Tibial nerve (tissue), 4 donors: ENCODE results near the gene ULBP1. TPM values are rescaled to one million over a fixed set of nuclear protein-coding genes. Genes with fewer than 3 reads are reported as not detected.
"Not testable (repeated sequence)": the region's sequence is repeated elsewhere in the genome, so short reads cannot be mapped to it uniquely, and the experiment has no call there.

ENCODE experiments used
- DNase-seq, 2 donors: peaks; one replicate each; pipeline ENCODE4 v3.0.0-alpha.2; 2019; ENCODE audit warnings: low spot score in 2 of 2
- H3K27ac ChIP-seq, 4 donors: fragments of 200-600 bp; sonication (generic) in 3 of 4; one replicate each; pipeline ENCODE4 v1.5.1; 2017 to 2019; ENCODE audit warnings: mild to moderate bottlenecking in 1 of 4
- H3K27me3 ChIP-seq, 2 donors: fragments of 200-600 bp; sonication (generic) in 1 of 2; one replicate each; pipeline versions ENCODE4 v1.5.1 to v1.6.0; 2017 to 2019
- H3K36me3 ChIP-seq, 3 donors: fragments of 200-600 bp; sonication (generic); one replicate each; pipeline ENCODE4 v1.5.1; 2018 to 2019
- H3K4me1 ChIP-seq, 4 donors: fragments of 200-600 bp; sonication (generic) in 3 of 4; one replicate each; pipeline ENCODE4 v1.5.1; 2017 to 2019
- H3K4me3 ChIP-seq, 4 donors: fragments of 200-600 bp; sonication (generic) in 3 of 4; one replicate each; pipeline ENCODE4 v1.5.1; 2017 to 2019; ENCODE audit warnings: mild to moderate bottlenecking in 1 of 4, moderate library complexity in 1 of 4
- H3K9me3 ChIP-seq, 4 donors: fragments of 200-600 bp; sonication (generic) in 3 of 4; one replicate each; pipeline ENCODE4 v1.5.1; 2017 to 2019
- CTCF ChIP-seq, 5 experiments: fragments of 200-600 bp in 3 of 5; fragments of 450-650 bp in 2 of 5; sonication (generic) in 3 of 5; IDR thresholded peaks; one replicate each; pipeline ENCODE4 v1.5.1; 2016 to 2019; ENCODE audit warnings: antibody characterized with exemption in 5 of 5, mild to moderate bottlenecking in 3 of 5, moderate library complexity in 2 of 5
- EP300 ChIP-seq, 2 donors: sonication (generic); formaldehyde crosslinking; IDR thresholded peaks; one replicate each; pipeline ENCODE4 v1.6.1; 2017; ENCODE audit warnings: antibody characterized with exemption in 2 of 2, mild to moderate bottlenecking in 1 of 2
- POLR2A ChIP-seq, 2 donors: fragments of 450-650 bp; IDR thresholded peaks; one replicate each; pipeline ENCODE4 v1.6.1; 2017; ENCODE audit warnings: antibody characterized with exemption in 2 of 2, mild to moderate bottlenecking in 2 of 2, moderate library complexity in 2 of 2
- WGBS, 2 donors: methylation state at CpG; one replicate each; pipeline ENCODE4 v1.1.5; 2018; 5-methylcytosine and 5-hydroxymethylcytosine counted together
- total RNA-seq, 4 donors: library from RNA; depleted of rRNA; stranded (reverse); fragments of >200 nt; gene quantifications; one replicate each; pipeline ENCODE4 v1.1.0, GENCODE V29; 2016

Gene ULBP1
- total RNA-seq, 4 donors from 2014 or later = 0.21 TPM; not detected in 3

DNA sequence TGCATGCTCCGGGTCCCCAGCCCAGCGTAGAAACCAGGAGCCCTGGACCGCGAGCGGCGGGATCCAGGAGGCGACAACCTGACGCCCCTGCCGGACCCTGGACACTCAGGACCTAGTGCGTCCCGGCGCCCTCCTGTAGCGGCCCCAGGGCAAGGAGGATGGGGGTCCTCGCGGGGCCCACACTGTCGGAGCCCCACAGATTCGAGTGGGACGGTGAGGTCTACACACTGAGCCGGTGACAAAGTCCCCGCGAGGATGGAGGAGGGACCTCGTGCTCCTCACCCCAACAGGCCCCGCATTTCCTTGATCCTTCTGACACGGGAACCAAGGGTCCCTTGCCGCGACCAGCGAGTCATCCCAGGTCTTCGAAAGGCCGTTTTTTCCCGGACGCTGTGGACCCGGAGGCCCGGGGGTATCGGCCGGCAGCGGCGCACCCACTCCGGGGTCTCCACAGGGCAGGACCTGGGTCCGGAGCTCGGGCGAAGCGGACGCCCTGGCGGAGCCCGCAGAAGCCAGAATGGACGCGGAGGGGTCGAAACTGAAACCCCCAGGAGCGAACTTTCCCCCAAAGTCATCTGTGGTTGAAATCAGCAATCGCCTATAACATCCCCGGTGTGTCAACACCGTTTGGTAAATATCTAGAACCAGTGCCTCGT, 9.3 kb upstream of the ULBP1 start:
- WGBS, 2 donors = no CpG with 5 or more reads among the region's 53 CpGs
- H3K36me3 ChIP-seq, H3K27ac ChIP-seq, H3K4me3 ChIP-seq, DNase-seq, H3K4me1 ChIP-seq, H3K9me3 ChIP-seq: not testable (repeated sequence)
- H3K27me3 ChIP-seq = peaks cover 0 to 91% of the 10 kb centered on the region in 2 donors

DNA sequence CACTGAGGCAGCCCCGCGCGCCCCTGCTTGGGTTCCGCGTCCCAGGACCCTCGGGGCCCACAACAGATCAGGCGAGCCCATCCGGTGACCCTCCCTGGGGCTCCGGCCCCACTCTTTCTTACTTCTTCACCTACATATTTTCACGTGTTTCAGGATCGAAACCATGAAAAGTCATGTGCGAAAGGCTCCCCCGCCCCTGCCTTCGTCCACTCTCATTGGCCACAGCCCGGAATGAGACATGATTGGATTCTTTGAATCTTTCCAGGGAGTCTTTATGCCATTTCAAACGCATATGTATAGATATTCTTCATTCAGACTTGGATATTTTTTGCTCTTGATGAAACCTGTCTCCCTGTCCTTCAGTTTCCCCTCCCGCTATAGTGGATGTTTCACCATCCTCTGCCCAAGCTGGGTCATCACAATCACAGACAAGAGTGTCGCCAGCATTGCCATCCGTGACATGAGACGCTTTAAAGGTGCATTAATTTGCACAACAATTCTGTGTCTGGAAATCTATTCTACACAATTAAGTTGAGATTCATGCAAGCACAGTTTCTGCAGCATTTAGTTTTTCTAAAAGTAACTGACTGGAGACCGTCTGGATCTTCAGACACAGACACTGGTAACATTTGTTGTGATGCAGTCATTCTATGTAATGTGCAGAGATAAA, 8.6 kb upstream of the ULBP1 start:
- H3K4me3 ChIP-seq, H3K27ac ChIP-seq, H3K9me3 ChIP-seq, H3K4me1 ChIP-seq, H3K36me3 ChIP-seq, DNase-seq: not testable (repeated sequence)
- 11 to 16% methylated on average over 13 to 14 of the region's 21 CpGs for WGBS, 2 donors
- peaks cover 0 to 92% of the 10 kb centered on the region in 2 donors for H3K27me3 ChIP-seq

DNA sequence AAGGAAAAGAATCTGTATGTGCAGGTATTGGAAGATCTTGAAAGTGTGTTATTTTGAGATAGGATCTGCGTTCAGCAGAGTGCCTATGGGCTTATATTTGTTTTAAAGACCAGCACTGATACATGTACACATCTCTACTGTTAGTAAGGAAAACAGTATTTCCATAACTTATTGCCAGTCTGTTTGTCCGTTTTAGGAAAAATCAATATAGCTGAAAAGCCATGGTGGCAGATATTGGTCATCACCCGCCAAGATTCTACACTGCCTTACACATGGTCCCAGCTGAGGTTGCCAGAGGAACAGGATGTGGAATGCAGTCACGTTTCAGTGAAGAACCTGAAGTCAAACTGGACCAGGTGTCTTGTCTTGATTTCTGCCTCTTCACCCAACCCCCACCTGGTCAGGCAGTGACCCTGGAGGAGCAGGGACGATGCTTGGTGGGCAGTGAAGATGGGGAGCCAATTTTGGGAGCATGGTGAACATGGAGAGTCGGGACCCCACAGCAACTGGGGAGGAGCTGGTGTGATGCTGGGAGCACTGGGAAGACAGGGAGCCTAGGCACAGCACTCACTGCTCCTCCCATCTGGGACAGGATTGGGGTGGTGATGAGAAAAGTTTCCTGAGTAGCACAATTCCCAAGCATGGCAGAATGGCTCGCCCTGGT, 8.0 kb upstream of the ULBP1 start:
- H3K27me3 ChIP-seq = peaks cover 0 to 92% of the 10 kb centered on the region in 2 donors
- H3K36me3 ChIP-seq, DNase-seq: not testable (repeated sequence)

GRCh38 chr6:149958124-149958523, 5.6 kb upstream of the ULBP1 start:
- H3K27me3 ChIP-seq = peaks cover 0 to 92% of the 10 kb centered on the region in 2 donors
- H3K4me1 ChIP-seq = peaks cover 0 to 11% (median under 1%) of the 10 kb centered on the region in 4 donors
- not testable (repeated sequence) for H3K4me3 ChIP-seq, H3K9me3 ChIP-seq, DNase-seq, H3K27ac ChIP-seq, H3K36me3 ChIP-seq
- 42 to 52% methylated on average over 3 of the region's 3 CpGs for WGBS, 2 donors

More for the DNA sequence above, 8.0 kb upstream of the ULBP1 start:
- H3K4me3 ChIP-seq, H3K4me1 ChIP-seq, H3K27ac ChIP-seq, H3K9me3 ChIP-seq: not testable (repeated sequence)
- 44 to 46% methylated on average over 7 of the region's 7 CpGs for WGBS, 2 donors

- peaks cover 0 to 20% (median 14%) of the 10 kb centered on the region in 4 donors for H3K4me1 ChIP-seq
- peaks cover 5 to 94% of the 10 kb centered on the region in 2 donors for H3K27me3 ChIP-seq
- 74 to 76% methylated on average over 4 of the region's 4 CpGs for WGBS, 2 donors
- H3K36me3 ChIP-seq, H3K9me3 ChIP-seq, H3K4me3 ChIP-seq, H3K27ac ChIP-seq, DNase-seq: not testable (repeated sequence)
These were observed 3.9 kb upstream of the ULBP1 start for GRCh38 chr6:149959806-149960205.

DNA sequence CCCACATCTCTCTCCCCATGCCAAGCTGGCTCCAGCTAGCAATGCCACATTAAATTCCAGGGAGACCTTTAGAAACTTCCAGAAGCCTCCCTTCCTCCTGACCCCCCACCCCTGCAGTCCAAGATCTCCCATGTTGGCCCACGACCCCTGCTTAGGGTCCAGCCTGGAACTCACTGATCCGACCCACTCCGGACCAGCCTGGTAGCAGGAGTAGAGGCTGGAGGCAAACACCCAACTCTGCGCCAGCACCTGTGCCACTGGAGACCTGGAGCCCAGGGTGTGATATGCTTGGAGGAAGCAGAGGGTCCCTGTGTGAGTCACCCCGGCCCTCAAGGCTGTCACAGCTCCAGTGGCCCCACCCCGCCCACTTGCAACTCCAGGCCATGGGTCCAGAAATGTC, 3.3 kb upstream of the ULBP1 start:
- Histone ChIP-seq H3K4me1 (peaks cover 0 to 26% (median 20%) of the 10 kb centered on the region in 4 donors), H3K27me3 (peaks cover 5 to 94% of the 10 kb centered on the region in 2 donors), H3K9me3 (no peaks in the 10 kb centered on the region), H3K4me3 (no peak overlapping the region), H3K36me3 (no peaks in the 10 kb centered on the region), H3K27ac (no peak overlapping the region)
- 72 to 76% methylated on average over 6 of the region's 6 CpGs for WGBS, 2 donors
- DNase-seq = no peak
- no peak for TF ChIP-seq CTCF (IDR thresholded peaks at IDR 0.05)
- TF ChIP-seq EP300 (IDR thresholded peaks at IDR 0.05) = no peak
- no peak for TF ChIP-seq POLR2A (IDR thresholded peaks at IDR 0.05)

DNA sequence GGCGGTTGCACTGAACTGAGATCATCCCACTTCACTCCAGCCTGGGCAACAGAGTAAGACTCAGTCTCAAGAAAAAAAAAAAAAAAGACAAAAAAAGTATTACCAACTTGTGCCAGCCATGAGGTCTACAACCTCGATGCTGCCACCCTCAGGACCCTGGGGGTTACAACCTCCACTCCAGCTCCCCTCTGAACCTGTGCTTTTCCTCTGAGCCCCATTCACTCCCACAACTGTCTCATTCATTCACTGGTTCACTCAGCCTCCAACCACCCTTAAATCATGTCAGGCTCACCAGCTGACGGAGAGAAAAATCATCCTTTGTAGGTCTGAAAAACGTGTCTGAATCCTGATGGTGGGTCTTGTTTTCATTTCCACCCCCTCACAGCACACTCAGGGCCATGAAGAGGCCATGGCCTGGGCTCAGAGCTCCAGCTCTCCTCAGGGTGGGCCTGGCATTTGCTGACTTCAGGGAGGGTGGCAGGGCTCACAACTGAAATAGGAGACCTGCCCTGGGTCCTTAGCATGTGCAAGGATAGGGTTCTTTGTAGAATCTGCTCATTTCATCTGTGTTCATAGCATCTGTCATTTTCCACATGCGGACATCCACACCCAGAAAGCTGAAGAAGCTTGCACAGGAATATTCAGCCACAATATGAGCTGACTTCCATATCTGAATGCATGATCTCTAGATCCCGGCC, 1.9 kb upstream of the ULBP1 start:
- no peaks in the 10 kb centered on the region for H3K9me3 ChIP-seq
- 67% methylated on average over 6 of the region's 6 CpGs for WGBS, 2 donors
- H3K27me3 ChIP-seq = peaks cover 5 to 93% of the 10 kb centered on the region in 2 donors
- H3K4me1 ChIP-seq = peaks cover 0 to 30% (median 20%) of the 10 kb centered on the region in 4 donors
- H3K36me3 ChIP-seq = no peaks in the 10 kb centered on the region
- H3K4me3 ChIP-seq = no peak overlapping the region
- no peak for DNase-seq
- H3K27ac ChIP-seq = no peak overlapping the region
- no peak for TF ChIP-seq EP300 (IDR thresholded peaks at IDR 0.05)
- TF ChIP-seq POLR2A (IDR thresholded peaks at IDR 0.05) = no peak
- no peak for TF ChIP-seq CTCF (IDR thresholded peaks at IDR 0.05)
